DMS114 treated with DMSO at 0.1 percent for 48 hours (cell line): ENCODE results near the gene CCN6.
A peak's percentile ranks its signal among the peaks of the same experiment; 100 is the strongest.
"Not testable (repeated sequence)": the region's sequence is repeated elsewhere in the genome, so short reads cannot be mapped to it uniquely, and the experiment has no call there.

Experiments used
- DNase-seq: peaks from one replicate; lab custom pipeline; 2025; ENCODE audit not compliant: unreplicated experiment; lab: John Stamatoyannopoulos, UW

The CCN6 gene

DNA sequence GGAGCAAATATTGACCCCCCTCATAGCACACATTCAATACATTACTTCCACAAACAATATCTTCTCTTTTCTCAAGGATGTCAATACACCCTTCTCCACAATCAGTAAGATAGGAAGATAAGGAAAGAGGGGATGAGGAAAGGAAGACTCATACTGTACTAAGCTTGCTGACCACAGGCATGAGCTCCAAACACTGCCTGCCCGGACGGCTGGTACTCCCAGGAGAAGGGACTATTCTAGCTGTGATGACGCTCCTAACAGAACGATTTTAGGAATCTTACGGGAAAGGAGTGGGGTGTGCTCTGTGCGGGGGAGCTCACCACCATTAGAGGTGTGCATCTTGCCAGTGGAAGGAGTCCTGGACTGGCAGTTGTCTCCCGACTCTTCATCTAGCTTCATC, 3.9 kb upstream of the CCN6 start:
- DNase-seq: no peak

DNA sequence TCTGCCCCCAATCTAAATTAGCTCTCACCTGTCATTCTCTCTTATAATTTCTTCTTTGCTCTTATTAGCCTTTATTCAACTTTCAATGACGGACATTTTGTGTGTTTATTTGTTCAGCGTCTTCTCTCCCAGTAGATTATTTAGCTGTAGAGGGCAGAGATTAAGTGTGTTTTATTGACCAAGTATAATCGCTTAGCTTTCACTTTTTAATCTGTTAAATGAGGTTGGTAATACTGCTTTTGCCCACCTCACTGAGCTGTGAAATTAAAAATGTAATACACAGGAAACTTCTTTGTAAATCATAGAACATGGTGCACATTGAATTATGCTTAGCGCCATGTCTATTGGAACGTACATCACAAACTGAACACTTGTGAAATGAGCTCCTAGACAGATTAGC, 3.5 kb upstream of the CCN6 start:
- DNase-seq: no peak

DNA sequence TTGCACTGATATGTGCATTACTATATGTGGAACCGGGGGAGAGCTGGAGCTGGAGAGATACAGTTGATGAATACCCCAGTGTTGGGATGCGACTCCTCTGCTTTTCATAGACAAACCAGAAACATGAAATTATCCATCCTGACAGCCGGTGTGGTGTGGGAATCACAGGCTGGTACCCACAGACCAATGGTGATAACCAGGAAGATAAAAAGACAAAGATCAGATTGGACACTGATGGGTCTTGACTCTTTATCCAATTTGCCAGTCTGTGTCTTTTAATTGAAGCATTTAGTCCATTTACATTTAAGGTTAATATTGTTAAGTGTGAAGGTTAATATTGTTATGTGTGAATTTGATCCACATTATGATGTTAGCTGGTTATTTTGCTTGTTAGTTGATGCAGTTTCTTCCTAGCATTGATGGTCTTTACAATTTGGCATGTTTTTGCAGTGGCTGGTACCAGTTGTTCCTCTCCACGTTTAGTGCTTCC, 2.6 kb upstream of the CCN6 start:
- not testable (repeated sequence) for DNase-seq

DNA sequence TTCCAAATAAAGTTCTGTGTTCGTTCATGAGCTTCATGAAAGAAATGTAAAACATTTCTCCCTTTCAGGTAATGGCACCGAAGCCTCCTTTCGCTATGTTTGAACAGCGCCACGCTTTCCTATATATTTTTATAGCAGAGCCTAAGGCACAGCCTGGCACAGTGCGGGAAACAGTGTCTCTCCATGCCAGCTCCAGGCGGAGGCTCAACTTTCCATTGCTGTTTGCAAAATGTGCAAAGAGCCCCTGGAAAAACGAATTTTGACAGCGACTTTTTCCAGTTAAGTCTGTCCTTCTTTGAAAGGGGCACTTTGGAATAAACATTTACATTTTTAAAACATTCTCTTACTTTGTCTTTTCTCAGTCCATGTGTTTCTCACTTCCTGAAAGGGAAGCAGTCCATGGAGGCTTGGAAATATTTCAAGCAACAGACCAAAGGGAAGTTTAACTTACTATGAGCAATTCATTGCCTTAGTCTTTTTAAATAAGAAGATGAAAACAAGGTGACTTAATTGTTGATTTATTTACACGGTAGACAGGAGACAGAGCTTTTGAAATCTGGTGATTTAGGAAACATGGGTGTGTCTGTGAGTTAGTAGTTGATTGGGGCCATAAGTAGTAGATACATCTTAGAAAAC, 769 bp downstream of the CCN6 start:
- DNase-seq: no peak

DNA sequence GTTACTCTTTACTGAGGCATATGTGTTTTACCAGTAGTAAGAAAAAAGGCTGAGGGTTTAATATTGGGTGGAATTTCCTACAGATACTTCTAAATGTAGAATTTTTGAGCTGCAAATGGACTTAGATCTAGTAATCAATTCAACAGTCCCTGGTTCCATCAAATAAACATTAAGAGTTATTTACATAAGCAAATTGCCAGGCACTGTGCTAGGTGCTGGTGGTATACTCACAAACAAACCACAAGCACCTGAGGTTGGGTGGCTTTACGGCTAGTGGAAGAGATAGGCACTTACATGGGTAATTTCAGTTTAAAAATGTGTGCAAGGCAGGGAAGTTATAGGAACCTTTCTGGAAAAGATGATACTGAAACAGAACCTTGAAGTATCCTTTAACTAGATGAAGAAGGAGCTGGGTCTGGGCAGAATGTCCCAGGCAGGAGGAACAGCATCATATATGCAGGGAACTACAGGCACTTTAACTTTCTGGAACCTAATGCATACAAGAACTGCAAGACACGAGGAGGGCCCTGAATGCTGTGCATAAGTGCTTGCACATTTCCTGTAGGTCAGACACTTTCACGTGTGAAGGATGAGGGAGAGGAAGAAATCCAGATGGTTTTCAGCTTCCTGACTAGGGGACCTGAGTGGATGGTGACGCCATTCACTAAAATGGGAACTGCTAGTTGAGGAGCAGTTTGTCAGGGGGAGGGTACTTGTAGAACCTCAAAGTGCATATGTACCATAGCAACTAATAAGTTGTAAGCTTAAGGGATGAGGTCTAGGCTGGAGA, 4.5 kb downstream of the CCN6 start:
- DNase-seq: no peak

DNA sequence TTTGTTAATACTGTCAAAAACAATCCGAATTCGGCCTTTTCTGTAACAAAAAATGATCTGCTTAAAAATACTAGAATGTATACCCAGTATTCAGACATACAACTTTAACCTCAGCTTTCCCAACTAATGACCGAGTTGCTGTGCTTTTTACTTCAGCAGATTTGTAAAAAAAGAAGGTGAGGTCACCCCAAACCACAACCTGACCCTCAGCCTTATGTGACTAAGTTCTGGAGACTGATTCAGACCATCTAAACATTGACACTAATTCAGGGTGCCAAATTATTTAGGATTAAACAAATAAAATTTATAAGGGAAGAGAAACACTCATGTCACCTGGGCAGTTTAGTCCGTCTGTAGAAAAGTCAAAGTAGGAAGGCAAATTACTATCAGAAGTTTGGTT, 7.7 kb downstream of the CCN6 start:
- no peak for DNase-seq

DNA sequence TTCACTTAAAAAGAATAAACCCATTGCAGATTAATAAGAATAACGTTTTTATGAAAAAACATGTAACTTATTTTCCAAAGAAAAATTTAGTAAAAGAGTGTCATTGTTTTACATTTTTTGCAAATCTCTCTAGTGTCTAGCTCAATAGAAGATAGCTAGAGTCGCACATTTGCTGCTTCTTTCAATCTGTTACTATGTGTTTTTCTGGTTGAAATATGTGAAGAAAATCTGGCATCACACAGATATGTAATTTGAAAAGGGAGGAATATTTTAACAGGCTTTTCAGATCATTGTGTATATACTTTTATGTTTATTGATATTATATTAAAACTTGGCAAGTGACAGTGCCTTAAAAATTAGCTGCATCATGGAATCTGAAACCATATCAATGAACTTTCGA, 9.1 kb downstream of the CCN6 start:
- no peak for DNase-seq

DNA sequence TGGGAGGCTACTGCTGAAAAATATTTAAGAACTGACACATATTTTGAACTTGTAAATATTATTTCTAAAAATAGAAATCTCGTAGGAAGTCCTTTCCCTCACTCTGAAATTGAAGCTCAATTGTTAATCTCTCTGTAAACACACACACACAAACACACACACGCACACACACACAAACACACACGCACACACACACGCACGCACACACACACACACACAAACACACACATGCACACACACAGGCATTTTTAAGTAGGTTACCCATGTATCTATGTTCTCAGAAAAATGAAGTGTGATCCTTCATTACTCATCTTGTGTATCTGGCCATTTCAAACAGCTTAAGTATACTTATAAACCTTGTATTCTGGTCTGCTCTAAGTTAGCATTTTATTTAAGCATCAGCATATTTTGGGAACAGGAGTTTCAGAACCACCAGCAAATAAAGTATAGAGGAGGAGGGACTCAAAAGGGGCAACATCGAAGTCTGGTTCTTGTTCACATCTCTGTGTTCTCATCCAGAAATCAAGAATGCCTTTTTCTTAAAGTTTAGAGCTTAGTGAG, 11.6 kb downstream of the CCN6 start:
- no peak for DNase-seq

DNA sequence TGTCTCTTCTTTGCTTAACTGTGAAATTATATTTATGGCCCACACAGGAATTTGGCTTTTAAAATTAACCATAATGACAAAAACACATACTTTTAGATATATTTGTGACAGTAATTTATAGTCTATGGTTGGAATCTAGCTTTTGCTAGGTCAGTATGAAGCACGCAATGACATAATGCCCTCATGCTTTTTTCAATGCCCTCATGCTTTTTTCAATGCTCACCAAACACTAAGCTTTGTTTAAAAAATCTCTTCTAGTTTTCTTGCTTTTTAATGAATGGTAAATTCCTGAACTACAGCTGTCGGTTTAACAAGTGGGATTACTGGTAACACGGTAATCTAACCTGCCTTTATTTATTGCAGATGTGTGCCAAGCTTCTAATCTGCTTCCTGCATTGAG, 12.7 kb downstream of the CCN6 start:
- no peak for DNase-seq

DNA sequence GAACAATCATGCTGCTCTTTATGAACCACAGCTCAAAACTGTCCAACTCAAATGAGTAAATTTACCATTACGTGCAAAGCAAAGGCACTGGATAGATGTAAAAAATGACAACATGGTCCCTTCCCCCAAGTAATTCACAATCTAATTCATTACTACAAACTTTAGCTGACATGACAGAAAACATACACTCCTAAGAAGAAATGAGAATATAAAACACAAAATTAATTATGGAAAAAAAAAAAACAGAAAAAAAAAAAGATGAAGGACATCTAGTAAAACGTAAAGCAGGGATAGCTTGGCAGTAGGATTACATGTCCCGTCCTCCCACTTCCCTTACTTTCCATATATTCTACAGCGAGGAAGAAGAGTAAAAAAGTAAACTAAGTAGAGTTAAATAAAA, 27.7 kb downstream of the CCN6 start:
- DNase-seq: no peak

DNA sequence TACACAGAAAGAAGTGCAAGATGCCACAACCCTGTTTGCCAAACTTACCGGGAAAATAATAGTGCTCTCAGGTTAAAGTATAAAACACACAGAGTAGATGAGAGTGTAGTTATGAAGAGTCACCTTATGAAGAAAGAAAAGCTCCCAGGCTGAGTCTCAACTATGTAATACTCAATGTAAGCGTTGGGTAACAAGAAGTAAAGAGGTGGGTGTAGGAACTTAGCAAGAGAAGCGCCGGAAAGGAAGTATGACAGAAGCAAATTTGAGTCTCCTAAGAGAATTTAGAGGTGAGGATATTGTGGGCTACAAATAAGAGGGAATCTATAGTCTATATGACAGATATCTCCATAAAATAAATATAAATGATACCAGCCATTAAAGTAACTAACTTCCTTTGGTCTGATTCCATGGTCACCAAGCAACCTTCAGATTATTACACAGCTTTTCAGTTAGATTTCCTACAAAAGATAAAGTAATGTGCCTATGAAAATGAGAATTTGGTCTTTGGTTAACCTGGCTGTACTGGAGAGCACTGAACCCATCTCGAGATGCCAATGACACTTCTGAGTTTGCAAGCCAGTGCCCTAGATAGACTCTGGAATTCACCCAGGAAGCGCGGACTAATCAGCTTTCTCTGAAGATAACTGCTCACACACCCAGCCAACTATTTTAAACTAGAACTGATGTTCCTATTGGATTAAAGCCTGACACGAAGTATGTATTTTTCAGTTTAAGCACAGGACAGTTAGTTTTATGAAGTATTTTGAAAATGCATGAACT, 31.6 kb downstream of the CCN6 start:
- no peak for DNase-seq

DNA sequence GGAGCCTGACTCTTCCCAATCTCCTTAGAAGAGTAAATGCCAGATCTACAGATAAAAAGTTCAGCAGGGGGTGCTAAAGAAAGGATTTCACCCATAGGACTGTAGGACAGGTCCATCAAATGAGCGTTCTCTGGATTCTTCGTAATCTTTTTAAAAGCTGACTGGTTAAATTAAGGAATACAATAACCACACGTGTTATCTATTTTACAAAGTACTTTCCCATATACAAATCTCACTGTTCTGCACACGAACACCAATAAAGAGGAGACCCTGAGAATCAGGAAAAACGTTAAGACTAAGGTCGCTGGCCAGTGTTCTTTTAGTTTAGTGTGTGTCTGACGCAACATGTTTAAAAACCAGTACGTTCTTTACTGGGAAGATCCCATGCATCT, 32.8 kb downstream of the CCN6 start:
- peak; percentile 33 for DNase-seq

DNA sequence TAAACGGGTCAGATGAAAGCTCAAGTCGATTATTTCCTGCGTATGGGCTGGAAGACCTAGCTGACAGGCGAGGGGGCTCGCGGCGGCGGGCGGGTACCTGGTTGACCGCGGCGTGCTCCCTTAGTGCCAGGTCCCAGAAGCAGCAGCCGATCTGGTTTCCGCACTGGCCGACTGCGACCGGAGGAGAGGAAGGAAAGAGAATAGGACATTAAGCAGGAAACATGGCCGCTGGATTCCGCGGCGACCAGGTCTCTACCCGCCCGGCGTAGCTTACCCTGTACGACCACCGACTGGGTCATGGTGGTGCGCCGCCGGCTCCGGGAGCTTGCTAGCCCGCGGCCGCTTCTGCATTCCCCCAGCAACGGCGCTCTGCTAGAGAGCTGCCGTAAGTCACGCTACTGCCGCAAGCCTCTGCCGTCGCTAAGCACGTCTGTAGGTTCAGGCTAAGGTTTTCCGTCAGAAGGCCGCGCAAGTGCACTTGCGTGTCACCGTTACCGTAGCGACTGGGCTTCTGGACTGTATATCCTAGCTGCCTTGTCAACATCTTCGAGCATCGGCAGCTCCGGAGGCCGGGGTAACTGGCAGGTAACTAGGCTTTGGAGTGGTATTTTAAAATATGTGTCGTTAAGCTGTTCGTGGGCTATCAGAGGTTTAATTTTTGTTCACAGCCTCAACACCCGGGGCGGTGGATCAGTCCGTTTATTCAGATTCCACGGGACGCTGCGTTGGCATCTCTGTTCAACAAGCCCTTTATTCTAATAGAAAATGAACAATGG, 33.4 kb downstream of the CCN6 start, which contains the start of the genes FAM229B and TUBE1:
Gene FAM229B, plus strand, starts transcription at position 456 of the 776 bp plus-strand sequence. CDS start 11,693 bp downstream, outside the sequence.
Gene TUBE1, minus strand, starts transcription at position 347 of the 776 bp plus-strand sequence. Its CDS starts 48 bp downstream, at position 299.
- peak; percentile 94 for DNase-seq

DNA sequence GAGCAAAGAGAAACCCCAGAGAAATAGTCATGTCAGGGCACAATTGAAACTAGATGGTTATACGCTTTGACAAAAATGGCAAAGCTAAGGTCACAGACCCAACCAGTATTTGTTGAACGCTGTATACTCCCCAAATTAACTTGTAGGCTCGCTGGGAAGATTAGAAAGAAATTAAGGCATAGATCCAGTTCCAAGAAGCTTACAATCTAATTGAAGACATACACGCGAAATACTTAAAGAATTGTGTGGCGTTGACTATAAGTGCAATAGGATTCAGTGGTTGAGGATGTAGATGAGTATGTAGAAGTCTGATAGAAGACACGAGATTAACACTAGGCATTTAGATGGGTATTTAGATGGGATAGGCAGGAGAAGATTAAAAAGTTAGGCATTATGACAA, 34.0 kb downstream of the CCN6 start:
- no peak for DNase-seq

DNA sequence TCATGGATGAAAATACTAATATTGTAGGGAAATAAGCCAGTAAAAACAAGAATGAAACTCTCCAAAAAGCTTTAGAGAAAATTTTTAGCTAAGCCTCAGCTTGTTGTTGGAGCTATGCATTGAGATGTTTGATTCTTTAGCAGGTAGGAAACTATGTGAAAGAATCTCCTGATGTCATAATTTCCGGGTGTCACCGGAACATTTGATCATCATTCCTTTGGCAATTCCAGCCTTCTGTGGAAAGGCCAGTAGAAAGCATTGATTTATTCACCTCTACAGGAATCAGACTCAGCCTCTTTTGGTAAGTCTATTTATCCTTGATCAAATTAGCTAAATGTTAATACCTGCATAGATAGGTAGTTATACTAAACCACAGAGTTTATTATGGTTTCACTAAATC, 43.0 kb downstream of the CCN6 start:
- no peak for DNase-seq

DNA sequence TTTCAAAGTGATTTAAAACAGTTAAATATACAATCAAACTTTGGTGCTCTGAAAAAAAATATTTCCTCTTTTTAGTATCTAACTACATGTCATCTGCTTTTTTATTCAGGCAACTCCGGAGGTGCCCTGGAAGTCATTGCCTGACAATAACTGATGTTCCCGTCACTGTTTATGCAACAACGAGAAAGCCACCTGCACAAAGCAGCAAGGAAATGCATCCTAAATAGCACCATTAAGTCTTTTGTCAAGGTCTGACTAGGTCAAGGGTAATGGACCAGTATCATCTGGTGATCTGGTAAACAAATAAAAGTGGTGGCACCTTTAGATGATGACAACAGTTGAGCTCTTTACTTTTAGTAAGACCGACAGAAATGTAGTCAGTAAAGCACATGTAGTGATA, 46.7 kb downstream of the CCN6 start:
- DNase-seq: no peak

DNA sequence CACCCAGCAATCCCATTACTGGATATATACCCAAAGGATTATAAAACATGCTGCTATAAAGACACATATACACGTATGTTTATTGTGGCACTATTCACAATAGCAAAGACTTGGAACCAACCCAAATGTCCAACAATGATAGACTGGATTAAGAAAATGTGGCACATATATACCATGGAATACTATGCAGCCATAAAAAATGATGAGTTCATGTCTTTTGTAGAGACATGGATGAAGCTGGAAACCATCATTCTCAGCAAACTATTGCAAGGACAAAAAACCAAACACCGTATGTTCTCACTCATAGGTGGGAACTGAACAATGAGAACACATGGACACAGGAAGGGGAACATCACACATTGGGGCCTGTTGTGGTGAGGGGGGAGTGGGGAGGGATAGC, 52.1 kb downstream of the CCN6 start:
- not testable (repeated sequence) for DNase-seq

DNA sequence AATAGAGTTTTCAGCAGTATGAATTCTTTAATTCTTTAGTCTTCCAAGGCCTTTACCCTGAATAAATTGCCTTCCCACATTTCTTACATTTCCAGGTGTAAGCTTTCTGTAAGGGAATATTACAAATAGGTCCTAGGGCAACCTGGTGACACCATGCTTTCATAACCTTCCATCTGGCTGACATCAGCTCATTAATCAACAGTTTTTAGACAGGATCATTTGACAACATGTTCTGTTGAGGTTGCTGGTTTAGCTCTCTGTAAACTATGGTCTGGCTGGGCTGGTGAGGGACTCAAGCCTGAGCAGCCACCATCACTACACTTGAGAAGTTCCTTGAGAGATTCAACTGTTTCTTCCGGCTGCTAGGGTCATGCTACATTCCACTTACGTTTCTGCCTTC, 52.7 kb downstream of the CCN6 start:
- DNase-seq: no peak

DNA sequence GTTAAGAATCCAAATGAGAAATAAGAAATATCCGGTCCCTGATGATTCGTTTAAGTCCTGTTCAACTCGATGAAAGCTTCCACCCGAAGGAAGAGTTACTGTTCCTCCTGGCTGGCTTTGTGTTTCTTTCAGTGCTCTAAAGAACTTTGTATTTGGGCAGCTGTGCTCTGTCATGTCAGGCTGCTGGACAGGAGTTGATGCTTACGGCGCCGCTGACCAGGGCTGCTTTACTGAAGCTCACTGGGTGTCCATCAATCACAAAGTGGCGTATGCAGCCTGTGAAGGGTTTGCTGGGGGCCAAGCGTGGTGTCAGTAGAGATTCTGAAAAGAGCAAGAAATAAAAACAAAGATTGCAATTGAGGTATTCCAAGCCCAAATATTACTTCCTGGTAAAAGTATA, 55.4 kb downstream of the CCN6 start:
- DNase-seq: no peak

DNA sequence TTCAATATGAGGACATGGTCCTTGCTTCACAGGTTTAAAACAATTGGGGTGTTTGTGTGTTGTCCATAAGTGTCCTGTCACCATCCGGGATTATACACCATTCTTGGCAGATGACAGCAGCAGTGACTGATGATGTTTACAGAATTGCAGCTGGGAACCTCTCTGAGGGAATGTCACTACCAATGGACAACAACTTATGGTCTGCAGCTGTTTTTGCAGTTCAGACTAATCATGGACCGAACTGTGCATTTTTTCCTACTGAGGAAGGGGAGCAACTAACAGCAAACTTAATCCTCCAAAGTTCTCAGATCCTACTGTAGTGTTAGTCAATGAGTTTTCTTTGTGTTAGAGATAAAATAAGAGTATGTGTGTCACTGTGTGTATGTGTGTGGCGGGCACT, 59.5 kb downstream of the CCN6 start:
- no peak for DNase-seq

DNA sequence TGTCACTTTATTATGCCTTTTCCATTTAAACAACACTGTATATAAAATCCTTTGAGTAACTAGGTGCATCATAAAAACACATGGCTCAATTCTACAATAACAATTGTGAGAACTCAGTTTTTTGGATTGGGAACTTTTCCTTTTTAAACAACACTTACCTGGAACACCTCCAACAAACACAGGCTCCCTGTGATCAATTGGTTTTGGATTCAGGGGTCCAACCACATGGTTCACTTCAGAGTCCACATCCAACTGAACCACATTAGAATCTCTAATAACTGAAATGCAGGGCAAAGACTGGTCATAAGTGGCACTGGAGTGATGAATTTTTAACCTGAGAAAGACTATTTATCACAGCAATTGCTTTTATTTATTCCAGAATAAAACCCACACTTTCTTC, 60.0 kb downstream of the CCN6 start:
- DNase-seq: no peak
